Measurements from ENCODE around the gene TRPM3.

DNA sequence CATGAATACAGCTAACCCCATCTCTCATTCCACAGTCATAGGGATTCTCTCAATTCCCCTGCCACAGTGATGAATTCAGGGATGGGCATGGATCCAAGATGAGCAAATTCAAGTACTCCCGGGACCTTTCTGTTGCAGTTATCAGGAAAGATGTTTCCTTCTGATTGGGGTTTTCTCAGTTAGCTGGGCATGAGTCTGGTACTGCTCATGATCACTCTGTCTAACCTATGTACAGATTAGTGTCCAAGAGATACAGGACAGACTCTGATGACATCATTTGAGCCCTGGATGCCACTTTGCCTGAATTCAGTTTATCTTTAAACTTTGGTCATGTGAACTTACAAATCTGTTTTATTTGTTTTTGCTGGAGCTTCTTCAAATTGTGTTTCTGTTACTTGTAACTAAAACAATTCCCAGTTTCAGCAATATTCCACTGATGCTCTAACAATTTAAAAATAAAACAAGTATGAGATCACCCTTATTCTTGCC lies 449.2 kb downstream of the TRPM3 start:
- TF ChIP-seq EZH2 (IDR thresholded peaks at IDR 0.05) (no peak), POLR2AphosphoS5 (IDR thresholded peaks at IDR 0.05; ENCODE audit: borderline replicate concordance, low read depth, low read length) (no peak)
